GM10266 (cell line): ENCODE data around the gene RHPN2.
"Not testable (repeated sequence)": the region's sequence is repeated elsewhere in the genome, so short reads cannot be mapped to it uniquely, and the experiment has no call there.

Experiments
- DNase-seq: peaks from one replicate; pipeline ENCODE4 v3.0.0; 2012; ENCODE audit errors: extremely low spot score
- TF ChIP-seq, protein P1 (sequence below): IDR thresholded peaks from 2 replicates; pipeline ENCODE4 v1.5.1; 2012; ENCODE audit warnings: mild to moderate bottlenecking, low read depth; ENCODE audit not compliant: control insufficient read depth, insufficient read depth; ENCODE audit errors: missing control alignments

Gene RHPN2

DNA sequence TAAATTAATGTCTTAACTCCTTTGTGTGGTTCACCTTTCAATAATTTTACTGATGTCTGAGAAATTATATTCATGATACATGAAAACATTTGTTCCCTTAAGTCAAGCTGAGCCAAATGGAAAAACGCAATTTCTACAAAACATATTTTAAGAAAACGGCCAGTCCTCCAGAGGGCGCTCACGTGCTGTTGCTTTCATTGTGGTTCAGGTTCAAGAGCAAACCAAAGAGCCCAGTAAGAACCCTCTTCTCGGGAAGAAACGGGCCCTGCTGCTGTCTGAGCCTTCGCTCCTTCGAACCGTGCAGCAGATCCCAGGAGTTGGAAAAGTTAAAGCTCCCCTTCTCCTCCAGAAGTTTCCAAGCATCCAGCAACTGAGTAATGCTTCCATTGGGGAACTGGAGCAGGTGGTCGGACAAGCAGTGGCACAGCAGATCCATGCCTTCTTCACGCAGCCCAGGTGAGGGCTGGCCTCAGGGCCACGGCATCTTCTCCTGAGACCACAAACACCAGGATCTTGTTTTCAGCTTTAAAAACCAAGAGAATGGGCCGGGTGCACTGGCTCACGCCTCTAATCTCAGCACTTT lies 88.4 kb downstream of the RHPN2 start:
- peak; percentile 59 for DNase-seq
- TF ChIP-seq, protein P1, sequence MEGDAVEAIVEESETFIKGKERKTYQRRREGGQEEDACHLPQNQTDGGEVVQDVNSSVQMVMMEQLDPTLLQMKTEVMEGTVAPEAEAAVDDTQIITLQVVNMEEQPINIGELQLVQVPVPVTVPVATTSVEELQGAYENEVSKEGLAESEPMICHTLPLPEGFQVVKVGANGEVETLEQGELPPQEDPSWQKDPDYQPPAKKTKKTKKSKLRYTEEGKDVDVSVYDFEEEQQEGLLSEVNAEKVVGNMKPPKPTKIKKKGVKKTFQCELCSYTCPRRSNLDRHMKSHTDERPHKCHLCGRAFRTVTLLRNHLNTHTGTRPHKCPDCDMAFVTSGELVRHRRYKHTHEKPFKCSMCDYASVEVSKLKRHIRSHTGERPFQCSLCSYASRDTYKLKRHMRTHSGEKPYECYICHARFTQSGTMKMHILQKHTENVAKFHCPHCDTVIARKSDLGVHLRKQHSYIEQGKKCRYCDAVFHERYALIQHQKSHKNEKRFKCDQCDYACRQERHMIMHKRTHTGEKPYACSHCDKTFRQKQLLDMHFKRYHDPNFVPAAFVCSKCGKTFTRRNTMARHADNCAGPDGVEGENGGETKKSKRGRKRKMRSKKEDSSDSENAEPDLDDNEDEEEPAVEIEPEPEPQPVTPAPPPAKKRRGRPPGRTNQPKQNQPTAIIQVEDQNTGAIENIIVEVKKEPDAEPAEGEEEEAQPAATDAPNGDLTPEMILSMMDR: peak; percentile 72

GRCh38 chr19:32971715-32972540 lies 92.8 kb downstream of the RHPN2 start, which contains the start of the genes CEP89 and FAAP24:
Gene CEP89 (minus strand): TSS chr19:32971958. CDS start chr19:32971874, 84 bp downstream.
Gene FAAP24 (plus strand): TSS chr19:32972242. CDS start chr19:32973197, 955 bp downstream.
- TF ChIP-seq, protein P1: no peak
- DNase-seq: peak; percentile 96

DNA sequence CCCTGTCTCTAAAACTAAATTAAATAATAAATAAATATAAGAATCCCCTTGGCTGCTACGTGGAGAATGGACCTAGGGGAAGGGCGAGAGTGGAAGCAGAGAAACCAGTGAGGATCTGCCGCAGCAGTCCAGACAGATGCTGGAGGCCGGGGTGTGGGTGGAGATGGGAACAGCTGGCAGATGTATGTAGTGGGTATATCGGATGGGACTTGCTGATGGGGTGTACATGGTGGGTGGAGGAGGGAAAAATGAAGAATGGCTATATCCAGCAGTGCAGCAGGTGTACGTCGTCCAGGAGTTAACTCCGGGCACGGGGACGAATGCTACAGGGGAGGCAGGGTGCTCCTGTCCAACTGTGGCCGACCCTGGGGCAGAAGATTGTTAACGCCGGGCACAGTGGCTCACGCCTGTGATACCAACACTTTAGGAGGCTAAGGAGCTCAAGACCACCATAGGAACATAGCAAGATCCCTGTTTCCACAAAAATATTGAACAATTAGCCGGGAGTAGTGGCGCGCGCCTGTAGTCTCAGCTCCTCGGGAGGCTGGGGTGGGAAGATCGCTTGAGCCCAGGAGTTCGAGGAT lies 93.6 kb downstream of the RHPN2 start:
- TF ChIP-seq, protein P1: no peak
- DNase-seq: no peak

- no peak for DNase-seq
- TF ChIP-seq, protein P1: no peak
Observed at GRCh38 chr19:32969549-32969948, 95.1 kb downstream of the RHPN2 start.

DNA sequence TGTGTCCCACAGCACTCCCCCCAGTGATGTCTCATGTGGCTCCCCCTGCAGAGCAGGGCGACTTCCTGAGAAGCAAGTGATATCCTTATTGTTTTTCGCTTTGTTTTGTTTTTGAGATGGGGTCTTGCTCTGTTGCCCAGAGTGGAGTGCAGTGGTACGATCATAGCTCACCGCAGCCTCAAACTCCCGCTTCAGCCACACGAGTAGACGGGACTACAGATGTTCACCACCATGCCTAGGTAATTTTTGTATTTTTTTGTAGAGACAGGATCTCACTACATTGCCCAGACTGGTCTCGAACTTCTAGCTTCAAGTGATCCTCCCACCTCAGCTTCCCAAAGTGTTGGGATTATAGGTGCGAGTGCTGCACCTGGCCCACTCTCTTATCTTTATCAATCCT lies 97.9 kb downstream of the RHPN2 start:
- TF ChIP-seq, protein P1: no peak
- DNase-seq: no peak

GRCh38 chr19:32945260-32945659 lies 119.4 kb downstream of the RHPN2 start:
- DNase-seq: no peak
- TF ChIP-seq, protein P1: no peak

DNA sequence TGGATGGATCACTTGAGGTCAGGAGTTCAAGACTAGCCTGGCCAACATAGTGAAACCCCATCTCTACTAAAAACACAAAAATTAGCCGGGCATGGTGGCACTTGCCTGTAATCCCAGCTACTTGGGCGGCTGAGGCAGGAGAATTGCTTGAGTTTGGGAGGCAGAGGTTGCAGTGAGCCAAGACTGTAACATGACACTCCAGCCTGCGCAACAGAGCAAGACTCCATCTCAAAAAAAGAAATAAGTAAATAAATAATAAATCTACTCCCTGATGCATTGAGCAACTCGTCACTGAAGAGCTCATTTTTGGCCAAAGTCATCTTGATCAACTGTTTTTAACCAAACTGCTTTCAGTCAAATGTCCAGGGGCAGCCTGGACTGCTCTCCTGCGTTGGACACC lies 123.4 kb downstream of the RHPN2 start:
- not testable (repeated sequence) for DNase-seq
